Measurements from ENCODE around the gene SLC27A4. TPM values are rescaled to one million over a fixed set of nuclear protein-coding genes. Genes with fewer than 3 reads are reported as not detected.

SLC27A4 gene
- total RNA-seq, 2 experiments from 2014 or later = 14.2 to 16.0 TPM

GRCh38 chr9:128374221-128374675 lies 33.9 kb downstream of the SLC27A4 start:
- H3K79me2 ChIP-seq (ENCODE audit: insufficient read depth, low read depth, low read length) = peaks cover 46% of the 10 kb centered on the region

DNA sequence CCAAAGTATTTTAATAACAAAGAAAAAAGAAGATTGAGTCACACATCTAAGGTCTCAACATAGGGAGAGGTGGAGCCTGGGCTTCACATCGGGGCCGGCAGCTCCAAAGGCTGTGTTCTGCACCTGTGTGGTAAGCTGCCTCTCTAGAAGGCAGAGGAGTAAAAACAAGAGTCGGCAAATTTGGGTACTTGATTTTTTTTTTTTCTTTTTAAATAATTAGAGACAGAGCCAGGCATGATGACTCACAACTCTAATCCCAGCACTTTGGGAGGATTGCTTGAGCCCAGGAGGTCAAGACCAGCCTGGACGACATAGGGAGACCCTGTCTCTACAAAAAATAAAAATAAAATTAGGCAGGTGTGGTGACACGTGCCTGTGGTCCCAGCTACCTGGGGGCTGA lies 35.5 kb downstream of the SLC27A4 start:
- ChIA-PET POLR2A (no interaction called here), CTCF (ENCODE audit: unreplicated experiment) (no interaction called here)
- H3K9me3 ChIP-seq (ENCODE audit: low read length) = no peaks in the 10 kb centered on the region
- intact Hi-C loops (cut with micrococcal nuclease; ENCODE audit: unreplicated experiment) = no loop called here
- TF ChIP-seq EZH2phosphoT487 (IDR thresholded peaks at IDR 0.05; ENCODE audit: borderline replicate concordance, low read depth, low read length) (no peak), CTCF (conservative IDR thresholded peaks at IDR 0.05; ENCODE audit: low read length) (no peak)
- peaks cover 46% of the 10 kb centered on the region for H3K79me2 ChIP-seq (ENCODE audit: insufficient read depth, low read depth, low read length)
- no peaks in the 10 kb centered on the region for H3K9me2 ChIP-seq (ENCODE audit: insufficient read depth, low read length)
- no peak overlapping the region for H2AFZ ChIP-seq (ENCODE audit: low read length)
- no peak overlapping the region for H3K4me3 ChIP-seq (ENCODE audit: low read depth, low read length, poor library complexity, severe bottlenecking)
- no peak overlapping the region for H3K27ac ChIP-seq (ENCODE audit: low read depth, low read length, poor library complexity, severe bottlenecking)
- BruUV-seq (replicated peaks) = no TSS peak
- no peak for DNase-seq (ENCODE audit: low spot score)
- H3K36me3 ChIP-seq (ENCODE audit: insufficient read depth, low read length) = peaks cover 55% of the 10 kb centered on the region
- H3K4me2 ChIP-seq (ENCODE audit: low read length) = no peak overlapping the region
- H3K4me1 ChIP-seq (ENCODE audit: insufficient read depth, low read length, poor library complexity, severe bottlenecking) = peaks cover 11% of the 10 kb centered on the region
- no peaks in the 10 kb centered on the region for H4K20me1 ChIP-seq (ENCODE audit: insufficient read depth, low read length)

More at GRCh38 chr9:128374221-128374675, 33.9 kb downstream of the SLC27A4 start:
- intact Hi-C loops (cut with micrococcal nuclease; ENCODE audit: unreplicated experiment) = no loop called here
- no peak for TF ChIP-seq CTCF (conservative IDR thresholded peaks at IDR 0.05; ENCODE audit: low read length)
- TF ChIP-seq EZH2phosphoT487 (IDR thresholded peaks at IDR 0.05; ENCODE audit: borderline replicate concordance, low read depth, low read length) = no peak
- Histone ChIP-seq H3K4me2 (ENCODE audit: low read length) (no peak overlapping the region), H2AFZ (ENCODE audit: low read length) (no peak overlapping the region), H3K9me2 (ENCODE audit: insufficient read depth, low read length) (no peaks in the 10 kb centered on the region), H3K27ac (ENCODE audit: low read depth, low read length, poor library complexity, severe bottlenecking) (no peak overlapping the region), H3K36me3 (ENCODE audit: insufficient read depth, low read length) (peaks cover 44% of the 10 kb centered on the region), H3K4me3 (ENCODE audit: low read depth, low read length, poor library complexity, severe bottlenecking) (no peak overlapping the region), H3K9me3 (ENCODE audit: low read length) (no peaks in the 10 kb centered on the region), H4K20me1 (ENCODE audit: insufficient read depth, low read length) (no peaks in the 10 kb centered on the region), H3K4me1 (ENCODE audit: insufficient read depth, low read length, poor library complexity, severe bottlenecking) (peaks cover 16% of the 10 kb centered on the region)
- ChIA-PET CTCF (ENCODE audit: unreplicated experiment) (no interaction called here), POLR2A (no interaction called here)
- no peak for DNase-seq (ENCODE audit: low spot score)
- no TSS peak for BruUV-seq (replicated peaks)

DNA sequence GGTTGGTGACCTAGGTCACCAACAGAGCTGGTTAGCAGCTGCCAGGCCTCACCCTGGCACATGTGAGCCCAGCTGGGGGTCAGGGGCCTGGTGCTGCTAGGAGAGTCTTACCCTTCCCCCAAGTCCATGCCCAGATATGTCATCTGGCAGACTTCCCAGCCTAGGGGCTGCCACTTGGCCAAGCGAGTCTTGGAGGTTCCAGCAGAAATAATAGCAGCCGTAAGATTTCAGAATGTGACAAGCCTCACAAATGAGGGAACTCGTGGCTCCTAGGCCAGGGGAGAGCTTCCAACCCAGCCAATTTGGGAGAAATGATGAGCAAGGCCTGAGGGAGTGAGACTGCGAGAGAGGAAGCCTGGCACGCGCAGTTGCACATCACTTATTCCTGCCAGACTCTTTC lies 41.9 kb downstream of the SLC27A4 start:
- H3K9me3 ChIP-seq (ENCODE audit: low read length) = no peaks in the 10 kb centered on the region
- no peak overlapping the region for H2AFZ ChIP-seq (ENCODE audit: low read length)
- intact Hi-C loops (cut with micrococcal nuclease; ENCODE audit: unreplicated experiment) = no loop called here
- H3K4me3 ChIP-seq (ENCODE audit: low read depth, low read length, poor library complexity, severe bottlenecking) = no peak overlapping the region
- H3K79me2 ChIP-seq (ENCODE audit: insufficient read depth, low read depth, low read length) = no peaks in the 10 kb centered on the region
- BruUV-seq (replicated peaks) = no TSS peak
- no peak for TF ChIP-seq EZH2phosphoT487 (IDR thresholded peaks at IDR 0.05; ENCODE audit: borderline replicate concordance, low read depth, low read length)
- TF ChIP-seq CTCF (conservative IDR thresholded peaks at IDR 0.05; ENCODE audit: low read length) = no peak
- DNase-seq (ENCODE audit: low spot score) = no peak
- H3K36me3 ChIP-seq (ENCODE audit: insufficient read depth, low read length) = peaks cover 76% of the 10 kb centered on the region
- ChIA-PET POLR2A (no interaction called here), CTCF (ENCODE audit: unreplicated experiment) (no interaction called here)
- H3K27ac ChIP-seq (ENCODE audit: low read depth, low read length, poor library complexity, severe bottlenecking) = no peak overlapping the region
- H3K4me2 ChIP-seq (ENCODE audit: low read length) = no peak overlapping the region
- no peaks in the 10 kb centered on the region for H4K20me1 ChIP-seq (ENCODE audit: insufficient read depth, low read length)
- no peaks in the 10 kb centered on the region for H3K9me2 ChIP-seq (ENCODE audit: insufficient read depth, low read length)
- H3K4me1 ChIP-seq (ENCODE audit: insufficient read depth, low read length, poor library complexity, severe bottlenecking) = no peaks in the 10 kb centered on the region
